ENCODE measurements around the gene TEDC1.

TEDC1 gene

GRCh38 chr14:105455766-105456660 is 35.0 kb upstream of the TEDC1 start:
- TF ChIP-seq ESRRG (CRISPR knock-in tag; IDR thresholded peaks at IDR 0.05) (no peak), ZNF70 (CRISPR knock-in tag; IDR thresholded peaks at IDR 0.05) (no peak), PPARA (CRISPR knock-in tag; IDR thresholded peaks at IDR 0.05; ENCODE audit: borderline replicate concordance) (no peak), ARNTL (CRISPR knock-in tag; IDR thresholded peaks at IDR 0.05; ENCODE audit: borderline replicate concordance, low read depth) (no peak), ISL1 (CRISPR knock-in tag; IDR thresholded peaks at IDR 0.05) (no peak), BACH2 (CRISPR knock-in tag; IDR thresholded peaks at IDR 0.05; ENCODE audit: borderline replicate concordance) (no peak), OSR1 (CRISPR knock-in tag; IDR thresholded peaks at IDR 0.05) (no peak), ZNF565 (CRISPR knock-in tag; conservative IDR thresholded peaks at IDR 0.05; ENCODE audit: low read depth) (no peak), ZNF8 (CRISPR knock-in tag; IDR thresholded peaks at IDR 0.05) (no peak), CSRNP3 (CRISPR knock-in tag; IDR thresholded peaks at IDR 0.05) (no peak), ZFP30 (CRISPR knock-in tag; IDR thresholded peaks at IDR 0.05) (no peak), RARB (CRISPR knock-in tag; IDR thresholded peaks at IDR 0.05) (no peak), TCF4 (CRISPR knock-in tag; IDR thresholded peaks at IDR 0.05; ENCODE audit: borderline replicate concordance) (no peak), TSHZ2 (CRISPR knock-in tag; IDR thresholded peaks at IDR 0.05) (no peak), GLIS3 (CRISPR knock-in tag; IDR thresholded peaks at IDR 0.05) (no peak), ZC3H10 (CRISPR knock-in tag; IDR thresholded peaks at IDR 0.05) (no peak), POU6F1 (CRISPR knock-in tag; IDR thresholded peaks at IDR 0.05; ENCODE audit: borderline replicate concordance, low read depth) (no peak), SNAI2 (CRISPR knock-in tag; IDR thresholded peaks at IDR 0.05) (no peak), CSDC2 (CRISPR knock-in tag; IDR thresholded peaks at IDR 0.05) (no peak), TOX (CRISPR knock-in tag; IDR thresholded peaks at IDR 0.05; ENCODE audit: borderline replicate concordance) (no peak)
- no peak for ATAC-seq

GRCh38 chr14:105456736-105457617 is 34.1 kb upstream of the TEDC1 start:
- no peak for ATAC-seq
- no peak for TF ChIP-seq ZFP3 (CRISPR knock-in tag; IDR thresholded peaks at IDR 0.05)
- TF ChIP-seq ZFP30 (CRISPR knock-in tag; IDR thresholded peaks at IDR 0.05) = no peak
- TF ChIP-seq PATZ1 (CRISPR knock-in tag; IDR thresholded peaks at IDR 0.05; ENCODE audit: borderline replicate concordance) = no peak
- TF ChIP-seq ZNF8 (CRISPR knock-in tag; IDR thresholded peaks at IDR 0.05) = no peak
- TF ChIP-seq CSRNP3 (CRISPR knock-in tag; IDR thresholded peaks at IDR 0.05) = no peak
- TF ChIP-seq ARNTL (CRISPR knock-in tag; IDR thresholded peaks at IDR 0.05; ENCODE audit: borderline replicate concordance, low read depth) = no peak
- TF ChIP-seq OSR1 (CRISPR knock-in tag; IDR thresholded peaks at IDR 0.05) = no peak
- no peak for TF ChIP-seq POU6F1 (CRISPR knock-in tag; IDR thresholded peaks at IDR 0.05; ENCODE audit: borderline replicate concordance, low read depth)
- TF ChIP-seq ZC3H10 (CRISPR knock-in tag; IDR thresholded peaks at IDR 0.05) = no peak
- no peak for TF ChIP-seq CREB5 (CRISPR knock-in tag; IDR thresholded peaks at IDR 0.05; ENCODE audit: low read depth)
- no peak for TF ChIP-seq TCF4 (CRISPR knock-in tag; IDR thresholded peaks at IDR 0.05; ENCODE audit: borderline replicate concordance)
- TF ChIP-seq ZNF565 (CRISPR knock-in tag; conservative IDR thresholded peaks at IDR 0.05; ENCODE audit: low read depth) = no peak
- TF ChIP-seq PPARA (CRISPR knock-in tag; IDR thresholded peaks at IDR 0.05; ENCODE audit: borderline replicate concordance) = no peak
- no peak for TF ChIP-seq GLIS3 (CRISPR knock-in tag; IDR thresholded peaks at IDR 0.05)

All from SK-N-SH treated with all-trans-retinoic acid at 6 μM for 48 hours (cell line).